ENCODE results near the gene KDM2B.

The KDM2B gene

DNA sequence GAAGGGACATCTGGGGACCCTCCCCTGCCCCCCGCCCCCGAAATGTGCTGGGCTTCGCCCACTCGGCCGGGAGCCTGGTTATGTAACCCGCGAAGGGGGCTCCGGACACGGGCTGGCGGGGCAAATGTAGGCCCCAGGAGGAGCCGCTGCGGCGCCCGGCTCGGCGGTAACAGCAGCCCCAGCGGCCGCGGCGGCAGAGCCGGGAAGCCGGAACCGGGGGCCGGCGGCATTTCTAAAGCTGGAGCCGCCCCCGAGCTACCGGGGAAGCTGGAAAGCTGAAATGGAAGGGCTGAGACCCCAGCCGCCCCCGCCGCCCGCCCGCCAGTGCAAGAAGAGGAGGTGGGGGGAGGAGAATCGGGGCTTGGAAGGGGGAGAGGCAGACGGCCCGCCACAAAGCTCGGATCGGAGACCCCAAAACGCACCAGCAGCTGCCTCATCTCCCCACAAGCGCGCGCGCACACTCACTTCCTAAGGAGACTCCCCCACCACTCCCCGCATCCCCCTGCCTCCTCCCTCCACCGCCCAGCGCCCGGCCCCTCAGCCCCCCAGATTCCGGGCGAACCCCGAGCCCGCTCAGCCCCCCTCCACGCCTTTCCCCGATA, 1.5 kb downstream of the KDM2B start:
- peaks cover 23% of the 10 kb centered on the region for H3K36me3 ChIP-seq (replicated peaks)
- H3K27me3 ChIP-seq (ENCODE audit: low read depth), result no peaks in the 10 kb centered on the region
- peaks cover 39% of the 10 kb centered on the region for H3K4me1 ChIP-seq
- DNase-seq (ENCODE audit: low spot score in 2 of 2), result peak; percentile 5 to 46
- peak overlapping the region; percentile 52 for H3K4me3 ChIP-seq
- in situ Hi-C loops (cut with MboI; ENCODE audit: low sequenced_read_pairs), result no loop called here
- H3K9me3 ChIP-seq, result no peaks in the 10 kb centered on the region

GRCh38 chr12:121578230-121579189, 2.3 kb downstream of the KDM2B start:
- Histone ChIP-seq H3K36me3 (replicated peaks) (peaks cover 30% of the 10 kb centered on the region), H3K9me3 (no peaks in the 10 kb centered on the region), H3K27me3 (ENCODE audit: low read depth) (no peaks in the 10 kb centered on the region), H3K4me3 (peak overlapping the region; percentile 52), H3K4me1 (peaks cover 35% of the 10 kb centered on the region)
- in situ Hi-C loops (cut with MboI; ENCODE audit: low sequenced_read_pairs), result no loop called here
- DNase-seq (ENCODE audit: low spot score in 2 of 2), result peak; percentile 28 to 55

DNA sequence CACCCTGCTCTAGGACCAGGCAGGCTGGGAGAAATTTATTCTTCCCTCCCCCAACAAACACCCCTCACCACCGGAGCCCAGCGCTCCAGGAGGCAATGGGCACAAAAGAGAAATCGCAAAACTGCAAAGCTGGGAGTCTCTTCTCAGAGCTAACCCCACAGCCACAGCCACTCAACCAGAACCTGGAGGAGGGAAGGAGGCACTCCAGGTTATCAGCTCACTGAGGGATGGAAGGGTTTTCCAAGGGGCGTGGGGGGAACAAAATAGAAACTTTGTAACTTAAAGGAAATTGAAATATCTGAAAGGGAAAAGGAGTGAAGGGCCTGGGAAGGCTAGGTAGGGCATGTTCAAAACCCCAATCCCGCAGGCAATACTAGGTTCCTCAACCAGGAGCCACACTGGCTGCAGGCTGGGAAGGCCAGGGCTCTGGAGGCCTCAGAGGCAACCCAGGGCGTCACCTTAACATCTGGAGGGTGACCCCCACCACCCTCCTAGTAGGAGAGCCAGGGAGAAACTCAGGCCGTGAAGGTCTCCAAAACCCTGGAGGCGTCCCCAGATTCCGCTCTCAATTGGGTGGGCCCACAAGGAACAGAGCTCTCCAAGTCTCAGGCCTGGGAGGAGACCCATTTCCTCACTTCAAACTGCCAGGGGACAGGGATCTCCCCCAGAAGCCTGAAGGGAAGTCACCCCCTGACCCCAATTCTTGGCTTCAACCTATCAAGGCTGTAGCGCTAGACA, 3.2 kb downstream of the KDM2B start:
- peaks cover 27% of the 10 kb centered on the region for H3K4me1 ChIP-seq
- DNase-seq (ENCODE audit: low spot score in 2 of 2), result peak in 1 of 2 experiments; percentile 59
- H3K9me3 ChIP-seq, result no peaks in the 10 kb centered on the region
- H3K4me3 ChIP-seq, result peak overlapping the region; percentile 52
- H3K27me3 ChIP-seq (ENCODE audit: low read depth), result no peaks in the 10 kb centered on the region
- peaks cover 30% of the 10 kb centered on the region for H3K36me3 ChIP-seq (replicated peaks)
- in situ Hi-C loops (cut with MboI; ENCODE audit: low sequenced_read_pairs), result no loop called here

- Histone ChIP-seq H3K4me1 (peaks cover 23% of the 10 kb centered on the region), H3K9me3 (no peaks in the 10 kb centered on the region), H3K36me3 (replicated peaks) (peaks cover 35% of the 10 kb centered on the region), H3K4me3 (peak overlapping the region; percentile 4), H3K27me3 (ENCODE audit: low read depth) (no peaks in the 10 kb centered on the region)
- DNase-seq (ENCODE audit: low spot score in 2 of 2), result peak; percentile 90 to 96
- in situ Hi-C loops (cut with MboI; ENCODE audit: low sequenced_read_pairs), result no loop called here
Observed at GRCh38 chr12:121576851-121577391, 3.9 kb downstream of the KDM2B start.

DNA sequence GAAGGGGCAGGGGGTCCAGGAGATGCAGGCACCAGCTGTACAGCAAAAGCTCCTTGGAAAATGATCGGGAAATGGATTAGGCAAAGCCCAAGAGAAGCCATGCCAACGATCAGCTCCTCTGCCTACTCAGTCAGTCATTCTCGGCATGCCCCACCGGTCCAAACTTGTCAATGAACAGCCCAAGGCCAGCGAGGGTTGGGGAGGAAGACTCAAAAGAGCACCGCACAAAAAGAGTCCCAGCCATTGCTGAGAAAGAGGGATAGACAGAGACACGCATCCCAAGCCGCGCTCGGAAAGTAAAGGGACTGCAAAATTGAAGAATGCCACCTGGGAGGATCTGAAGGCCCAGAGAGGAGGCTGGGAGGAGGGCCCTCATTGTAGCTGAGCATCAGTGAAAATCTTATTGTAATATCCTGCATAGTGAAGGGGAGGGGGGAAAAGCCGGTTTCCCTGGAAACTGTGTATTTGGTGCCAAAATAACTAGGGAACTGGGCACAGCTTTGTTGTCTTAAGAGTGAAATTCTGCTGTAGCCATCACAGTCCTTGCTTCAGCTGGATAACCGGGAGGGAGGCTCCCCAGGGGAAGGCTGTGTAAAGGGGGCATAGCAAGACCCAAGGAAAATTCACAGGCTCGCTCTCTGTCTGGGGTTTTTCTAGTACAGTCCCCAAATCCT, 4.7 kb downstream of the KDM2B start:
- Histone ChIP-seq H3K27me3 (ENCODE audit: low read depth) (no peaks in the 10 kb centered on the region), H3K4me1 (peaks cover 18% of the 10 kb centered on the region), H3K4me3 (peak overlapping the region; percentile 4; the same call in 1 of the 2 replicates), H3K9me3 (no peaks in the 10 kb centered on the region), H3K36me3 (replicated peaks) (peaks cover 44% of the 10 kb centered on the region)
- in situ Hi-C loops (cut with MboI; ENCODE audit: low sequenced_read_pairs), result no loop called here
- DNase-seq (ENCODE audit: low spot score in 2 of 2), result no peak

GRCh38 chr12:121575051-121575450, 5.8 kb downstream of the KDM2B start:
- Histone ChIP-seq H3K36me3 (replicated peaks) (peaks cover 51% of the 10 kb centered on the region), H3K4me1 (peaks cover 18% of the 10 kb centered on the region)
- in situ Hi-C loops (cut with MboI; ENCODE audit: low sequenced_read_pairs), result no loop called here

GRCh38 chr12:121574025-121574424, 6.8 kb downstream of the KDM2B start:
- Histone ChIP-seq H3K4me3 (no peak overlapping the region), H3K36me3 (replicated peaks) (peaks cover 51% of the 10 kb centered on the region), H3K27me3 (ENCODE audit: low read depth) (no peaks in the 10 kb centered on the region), H3K4me1 (peaks cover 18% of the 10 kb centered on the region), H3K9me3 (no peaks in the 10 kb centered on the region)
- in situ Hi-C loops (cut with MboI; ENCODE audit: low sequenced_read_pairs), result no loop called here
- no peak for DNase-seq (ENCODE audit: low spot score in 2 of 2)

More at GRCh38 chr12:121575051-121575450, 5.8 kb downstream of the KDM2B start:
- Histone ChIP-seq H3K27me3 (ENCODE audit: low read depth) (no peaks in the 10 kb centered on the region), H3K9me3 (no peaks in the 10 kb centered on the region), H3K4me3 (no peak overlapping the region)
- DNase-seq (ENCODE audit: low spot score in 2 of 2), result no peak

DNA sequence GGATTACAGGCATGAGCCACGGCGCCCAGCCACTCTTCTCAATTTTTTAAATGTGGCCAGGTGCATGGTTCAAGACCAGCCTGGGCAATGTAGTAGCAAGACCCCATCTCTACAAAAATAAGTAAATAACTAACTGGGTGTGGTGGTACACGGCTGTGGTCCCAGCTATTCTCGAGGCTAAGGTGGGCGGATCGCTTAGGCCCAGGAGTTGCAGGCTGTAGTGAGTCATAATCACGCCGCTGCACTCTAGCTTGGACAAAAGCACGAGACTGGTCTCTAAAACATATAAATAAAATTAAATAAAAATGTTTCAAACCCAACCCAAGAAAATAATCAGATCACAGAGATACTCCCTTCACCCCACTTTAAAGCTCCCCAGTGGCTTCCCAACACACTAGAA, 8.9 kb downstream of the KDM2B start:
- no peak overlapping the region for H3K4me3 ChIP-seq
- H3K36me3 ChIP-seq (replicated peaks), result peaks cover 51% of the 10 kb centered on the region
- H3K4me1 ChIP-seq, result peaks cover 6% of the 10 kb centered on the region
- in situ Hi-C loops (cut with MboI; ENCODE audit: low sequenced_read_pairs), result no loop called here
- DNase-seq (ENCODE audit: low spot score in 2 of 2), result no peak
- no peaks in the 10 kb centered on the region for H3K27me3 ChIP-seq (ENCODE audit: low read depth)
- no peaks in the 10 kb centered on the region for H3K9me3 ChIP-seq

DNA sequence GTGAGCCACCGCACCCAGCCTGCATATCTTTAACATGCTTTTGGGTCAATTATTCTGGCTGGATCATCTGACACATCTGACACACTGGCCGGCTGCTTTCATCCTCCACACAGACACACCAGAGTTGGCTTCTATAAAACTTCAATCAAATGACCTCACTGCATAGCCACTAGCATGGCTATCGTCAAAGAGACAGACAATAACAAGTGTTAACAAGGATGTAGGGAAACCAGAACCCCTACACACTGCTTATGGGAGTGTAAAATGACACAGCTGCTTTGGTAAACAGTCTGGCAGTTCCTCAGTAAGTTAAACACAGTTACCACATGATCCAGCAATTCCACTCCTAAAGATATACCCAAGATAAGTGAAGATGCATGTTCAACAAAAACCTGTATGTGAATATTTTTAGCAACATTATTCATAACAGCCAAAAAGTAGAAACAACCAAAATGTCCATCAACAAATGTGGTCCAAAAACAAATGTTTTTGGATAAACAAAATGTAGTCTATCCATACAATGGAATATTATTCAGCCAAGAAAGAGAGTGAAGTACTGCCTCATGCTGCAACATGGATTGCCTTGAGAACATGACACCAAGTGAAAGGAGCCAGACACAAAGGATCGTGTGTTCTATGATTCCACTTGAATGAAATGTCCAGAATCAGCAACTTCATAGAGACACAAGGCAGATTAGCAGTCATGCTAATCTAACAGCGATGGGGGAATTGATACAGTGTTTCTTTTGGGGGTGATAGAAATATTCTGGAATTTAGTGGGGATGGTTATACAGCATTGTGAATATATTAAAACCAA, 10.1 kb downstream of the KDM2B start:
- no peak for DNase-seq (ENCODE audit: low spot score in 2 of 2)
- in situ Hi-C loops (cut with MboI; ENCODE audit: low sequenced_read_pairs), result no loop called here
- H3K4me1 ChIP-seq, result no peaks in the 10 kb centered on the region
- peaks cover 42% of the 10 kb centered on the region for H3K36me3 ChIP-seq (replicated peaks)
- no peak overlapping the region for H3K4me3 ChIP-seq
- H3K27me3 ChIP-seq (ENCODE audit: low read depth), result no peaks in the 10 kb centered on the region
- no peaks in the 10 kb centered on the region for H3K9me3 ChIP-seq

GRCh38 chr12:121568971-121569751, 11.7 kb downstream of the KDM2B start:
- H3K9me3 ChIP-seq, result no peaks in the 10 kb centered on the region
- no peaks in the 10 kb centered on the region for H3K4me1 ChIP-seq
- H3K36me3 ChIP-seq (replicated peaks), result peaks cover 32% of the 10 kb centered on the region
- no peaks in the 10 kb centered on the region for H3K27me3 ChIP-seq (ENCODE audit: low read depth)
- DNase-seq (ENCODE audit: low spot score in 2 of 2), result no peak
- in situ Hi-C loops (cut with MboI; ENCODE audit: low sequenced_read_pairs), result no loop called here
- no peak overlapping the region for H3K4me3 ChIP-seq

- Histone ChIP-seq H3K4me3 (no peak overlapping the region), H3K27me3 (ENCODE audit: low read depth) (no peaks in the 10 kb centered on the region), H3K4me1 (no peaks in the 10 kb centered on the region), H3K36me3 (replicated peaks) (peaks cover 27% of the 10 kb centered on the region), H3K9me3 (no peaks in the 10 kb centered on the region)
- in situ Hi-C loops (cut with MboI; ENCODE audit: low sequenced_read_pairs), result no loop called here
- DNase-seq (ENCODE audit: low spot score in 2 of 2), result no peak
Observed at GRCh38 chr12:121568518-121568917, 12.3 kb downstream of the KDM2B start.

GRCh38 chr12:121565076-121565475, 15.7 kb downstream of the KDM2B start:
- H3K4me1 ChIP-seq, result no peaks in the 10 kb centered on the region
- no peak for DNase-seq (ENCODE audit: low spot score in 2 of 2)
- in situ Hi-C loops (cut with MboI; ENCODE audit: low sequenced_read_pairs), result no loop called here
- H3K27me3 ChIP-seq (ENCODE audit: low read depth), result no peaks in the 10 kb centered on the region
- no peak overlapping the region for H3K4me3 ChIP-seq
- no peaks in the 10 kb centered on the region for H3K9me3 ChIP-seq
- peaks cover 16% of the 10 kb centered on the region for H3K36me3 ChIP-seq (replicated peaks)

Data from HAP-1 (cell line).